Skeletal muscle tissue (tissue), 4 donors: ENCODE results near the gene FAM187B. TPM values are rescaled to one million over a fixed set of nuclear protein-coding genes. Genes with fewer than 3 reads are reported as not detected.
"Not testable (repeated sequence)": the region's sequence is repeated elsewhere in the genome, so short reads cannot be mapped to it uniquely, and the experiment has no call there.

ENCODE experiments used
- H3K27ac ChIP-seq: one replicate; pipeline ENCODE4 v1.7.0; 2013; ENCODE audit warnings: mild to moderate bottlenecking, low read depth, low read length, inconsistent platforms
- H3K27me3 ChIP-seq, 3 donors: one replicate each; pipeline ENCODE4 v1.7.0; 2013; ENCODE audit warnings: low read length in 3 of 3; ENCODE audit not compliant: control insufficient read depth in 3 of 3, insufficient read depth in 3 of 3
- H3K36me3 ChIP-seq, 3 donors: one replicate each; pipeline ENCODE4 v1.7.0; 2013; ENCODE audit warnings: low read length in 3 of 3; ENCODE audit not compliant: control insufficient read depth in 3 of 3, insufficient read depth in 3 of 3
- H3K4me1 ChIP-seq, 3 donors: one replicate each; pipeline ENCODE4 v1.7.0; 2013; ENCODE audit warnings: low read length in 3 of 3, mild to moderate bottlenecking in 3 of 3; ENCODE audit not compliant: control insufficient read depth in 3 of 3, insufficient read depth in 3 of 3
- H3K4me3 ChIP-seq, 3 donors: one replicate each; pipeline ENCODE4 v1.7.0; 2013; ENCODE audit warnings: low read length in 3 of 3
- H3K9ac ChIP-seq, 3 donors: one replicate each; pipeline ENCODE4 v1.7.0; 2013; ENCODE audit warnings: low read length in 3 of 3, mild to moderate bottlenecking in 3 of 3, moderate library complexity in 2 of 3, low read depth in 1 of 3
- H3K9me3 ChIP-seq, 3 donors: one replicate each; pipeline ENCODE4 v1.7.0; 2013; ENCODE audit warnings: low read length in 3 of 3; ENCODE audit not compliant: control insufficient read depth in 3 of 3
- total RNA-seq: library from RNA; depleted of rRNA; stranded (reverse); fragments of >200 nt; gene quantifications from one replicate; pipeline ENCODE4 v1.2.3, GENCODE V29; 2014
- donor health status: Osteomylitis.

FAM187B gene
- total RNA-seq, 1 donor from 2014 or later = not detected

DNA sequence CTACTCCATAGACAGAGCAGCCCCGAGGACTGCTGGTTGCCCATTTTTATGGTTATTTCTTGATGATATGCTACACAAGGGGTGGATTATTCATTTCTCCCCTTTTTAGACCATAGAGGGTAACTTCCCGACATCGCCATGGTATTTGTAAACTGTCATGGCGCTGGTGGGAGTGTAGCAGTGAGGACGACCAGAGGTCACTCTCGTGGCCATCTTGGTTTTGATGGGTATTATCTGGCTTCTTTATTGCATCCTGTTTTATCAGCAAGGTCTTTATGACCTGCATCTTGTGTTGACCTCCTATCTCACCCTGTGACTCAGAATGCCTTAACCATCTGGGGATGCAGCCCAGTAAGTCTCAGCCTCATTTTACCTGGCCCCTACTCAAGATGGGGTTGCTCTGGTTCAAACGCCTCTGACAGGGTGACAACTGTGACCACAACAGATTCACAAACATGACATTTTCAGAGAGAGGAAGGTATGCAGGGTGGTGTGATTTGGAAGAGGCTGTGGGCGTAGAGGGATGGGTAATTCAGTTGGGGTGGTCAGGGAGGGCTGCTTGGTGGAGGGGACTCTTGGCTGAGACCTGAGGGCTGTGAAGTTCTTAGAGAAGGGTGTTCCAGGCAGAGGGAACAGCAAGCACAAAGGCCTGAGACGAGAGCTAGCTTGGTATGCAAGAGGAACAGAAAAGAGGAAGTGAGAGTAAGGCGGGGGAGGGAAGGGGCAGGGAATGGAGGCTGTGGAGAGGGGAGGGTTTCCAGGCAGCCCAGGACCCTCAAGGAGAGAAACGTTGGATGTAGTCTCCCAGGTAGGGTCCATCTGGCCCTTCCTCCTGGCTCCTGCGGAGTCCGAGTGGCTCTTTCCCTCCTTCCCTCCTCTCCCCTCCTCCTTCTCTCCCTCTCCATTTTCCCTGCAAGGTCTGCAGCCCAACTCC is 23.5 kb downstream of the FAM187B start:
- Histone ChIP-seq H3K27ac (no peak overlapping the region), H3K4me3 (no peak overlapping the region), H3K36me3 (no peaks in the 10 kb centered on the region), H3K27me3 (peaks cover 0 to 6% (median 2%) of the 10 kb centered on the region in 3 donors), H3K4me1 (peaks cover 0 to 5% (median 0%) of the 10 kb centered on the region in 3 donors), H3K9ac (no peak overlapping the region), H3K9me3 (no peaks in the 10 kb centered on the region)

GRCh38 chr19:35202722-35203688 is 25.5 kb downstream of the FAM187B start:
- H3K9ac ChIP-seq = no peak overlapping the region
- H3K9me3 ChIP-seq = no peaks in the 10 kb centered on the region
- peaks cover 0 to 6% (median 2%) of the 10 kb centered on the region in 3 donors for H3K27me3 ChIP-seq
- peaks cover 0 to 5% (median 0%) of the 10 kb centered on the region in 3 donors for H3K4me1 ChIP-seq
- no peaks in the 10 kb centered on the region for H3K36me3 ChIP-seq
- no peak overlapping the region for H3K27ac ChIP-seq
- H3K4me3 ChIP-seq = no peak overlapping the region

DNA sequence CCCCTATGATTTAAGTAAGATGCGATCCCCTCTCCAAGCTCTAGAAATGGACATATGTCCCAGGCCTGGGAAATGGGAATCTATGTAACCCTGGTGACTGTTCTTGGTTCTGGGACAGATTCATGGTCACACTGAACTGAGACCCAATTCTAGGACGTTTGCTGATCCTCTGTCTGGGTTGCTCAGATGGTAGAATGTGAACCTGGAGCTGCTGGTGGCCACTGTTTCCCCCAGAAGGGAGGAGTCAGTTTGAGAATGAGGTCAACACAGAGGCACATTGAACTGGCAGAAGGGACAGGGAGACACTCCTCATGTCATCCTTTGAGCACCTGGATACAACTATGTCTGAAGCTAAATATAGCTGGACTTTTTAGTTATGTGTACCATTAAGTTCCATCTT is 29.1 kb downstream of the FAM187B start:
- no peak overlapping the region for H3K4me3 ChIP-seq
- no peaks in the 10 kb centered on the region for H3K9me3 ChIP-seq
- no peak overlapping the region for H3K27ac ChIP-seq

GRCh38 chr19:35196861-35197260 is 31.7 kb downstream of the FAM187B start:
- H3K9ac ChIP-seq, H3K9me3 ChIP-seq, H3K36me3 ChIP-seq, H3K27me3 ChIP-seq, H3K4me3 ChIP-seq, H3K27ac ChIP-seq, H3K4me1 ChIP-seq: not testable (repeated sequence)

More for the DNA sequence above, 29.1 kb downstream of the FAM187B start:
- Histone ChIP-seq H3K9ac (no peak overlapping the region), H3K4me1 (no peaks in the 10 kb centered on the region), H3K36me3 (no peaks in the 10 kb centered on the region), H3K27me3 (peaks cover 0 to 3% (median 0%) of the 10 kb centered on the region in 3 donors)

DNA sequence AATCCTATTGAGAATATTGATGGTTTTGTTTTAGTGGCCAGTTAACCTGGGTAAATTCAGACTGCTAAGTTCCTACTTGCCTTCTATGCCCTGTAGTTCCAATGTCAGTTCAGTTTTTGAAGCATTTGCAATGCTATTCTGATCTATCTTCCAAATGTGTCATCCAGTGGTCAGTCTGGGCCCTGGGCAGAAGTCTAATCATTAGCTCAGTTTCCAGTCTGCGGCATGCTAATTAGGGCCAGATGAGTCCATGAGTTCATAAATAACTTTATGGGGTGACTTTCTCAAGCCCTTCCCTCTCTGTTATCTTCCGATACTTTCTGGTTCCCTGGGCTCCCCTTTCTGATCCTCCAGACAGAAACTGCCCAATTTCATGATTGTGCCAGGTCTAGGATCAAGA is 32.7 kb downstream of the FAM187B start:
- no peak overlapping the region for H3K4me3 ChIP-seq
- no peaks in the 10 kb centered on the region for H3K36me3 ChIP-seq
- no peak overlapping the region for H3K27ac ChIP-seq
- no peak overlapping the region for H3K9ac ChIP-seq
- peaks cover 0 to 2% (median 0%) of the 10 kb centered on the region in 3 donors for H3K27me3 ChIP-seq
- peaks cover 0 to 2% (median 0%) of the 10 kb centered on the region in 3 donors for H3K9me3 ChIP-seq
- H3K4me1 ChIP-seq = no peaks in the 10 kb centered on the region

- Histone ChIP-seq H3K9ac (no peak overlapping the region), H3K36me3 (no peaks in the 10 kb centered on the region), H3K4me3 (no peak overlapping the region), H3K27me3 (peaks cover 0 to 2% (median 0%) of the 10 kb centered on the region in 3 donors), H3K9me3 (peaks cover 0 to 2% (median 0%) of the 10 kb centered on the region in 3 donors), H3K27ac (no peak overlapping the region), H3K4me1 (no peaks in the 10 kb centered on the region)
Measured at GRCh38 chr19:35194012-35194984, 34.2 kb downstream of the FAM187B start.

DNA sequence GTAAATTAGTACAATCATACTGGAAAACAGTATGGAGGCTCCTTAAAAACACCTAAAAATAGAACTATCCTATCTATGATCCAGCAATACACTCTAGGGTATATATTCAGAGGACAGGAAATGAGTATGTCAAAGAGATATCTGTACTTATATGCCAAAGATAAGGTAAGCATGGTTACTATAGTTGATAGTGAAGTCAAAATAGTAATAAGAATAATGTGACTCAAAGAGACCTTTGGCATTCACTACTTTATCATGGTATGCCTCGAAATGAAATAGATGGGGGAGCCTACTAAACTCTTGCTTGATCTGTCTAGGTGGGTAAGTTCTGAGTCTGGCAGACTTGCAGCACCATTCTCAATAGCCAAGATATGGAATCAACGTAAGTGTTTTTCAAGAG is 43.7 kb downstream of the FAM187B start:
- no peaks in the 10 kb centered on the region for H3K36me3 ChIP-seq
- H3K27me3 ChIP-seq = no peaks in the 10 kb centered on the region
- no peak overlapping the region for H3K4me3 ChIP-seq

DNA sequence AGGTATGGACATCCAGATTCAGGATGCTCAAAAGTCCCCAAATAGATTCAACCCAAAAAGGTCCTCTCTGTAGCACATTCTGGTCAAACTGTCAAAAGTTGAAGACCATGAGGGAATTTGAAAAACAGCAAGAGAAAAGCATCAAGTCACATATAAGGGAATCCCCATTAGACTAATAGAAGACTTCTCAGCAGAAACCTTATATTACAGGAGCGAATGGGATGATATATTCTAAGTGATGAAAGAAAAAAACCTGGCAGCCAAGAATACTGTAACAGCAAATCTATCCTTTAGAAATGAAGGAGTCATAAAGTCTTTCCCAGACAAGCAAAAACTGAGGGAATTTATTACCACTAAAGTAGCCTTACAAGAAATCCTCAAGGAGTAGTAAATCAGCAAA is 44.3 kb downstream of the FAM187B start:
- no peak overlapping the region for H3K27ac ChIP-seq
- peaks cover 0 to under 1% (median 0%) of the 10 kb centered on the region in 3 donors for H3K27me3 ChIP-seq
- H3K4me3 ChIP-seq = no peak overlapping the region

More for the DNA sequence above, 43.7 kb downstream of the FAM187B start:
- no peak overlapping the region for H3K27ac ChIP-seq
- no peaks in the 10 kb centered on the region for H3K9me3 ChIP-seq
- H3K4me1 ChIP-seq = no peaks in the 10 kb centered on the region
- H3K9ac ChIP-seq = no peak overlapping the region

GRCh38 chr19:35181387-35181786 is 47.2 kb downstream of the FAM187B start:
- no peaks in the 10 kb centered on the region for H3K9me3 ChIP-seq
- H3K27me3 ChIP-seq = peaks cover 0 to 2% (median 0%) of the 10 kb centered on the region in 3 donors
- H3K9ac ChIP-seq = no peak overlapping the region
- no peak overlapping the region for H3K4me3 ChIP-seq
- H3K27ac ChIP-seq = no peak overlapping the region
- no peaks in the 10 kb centered on the region for H3K4me1 ChIP-seq
- no peaks in the 10 kb centered on the region for H3K36me3 ChIP-seq

More for the DNA sequence above, 44.3 kb downstream of the FAM187B start:
- H3K9me3 ChIP-seq = no peaks in the 10 kb centered on the region
- no peaks in the 10 kb centered on the region for H3K4me1 ChIP-seq
- H3K9ac ChIP-seq = no peak overlapping the region
- H3K36me3 ChIP-seq = no peaks in the 10 kb centered on the region
